ENCODE data around the gene NUSAP1.
"Not testable (repeated sequence)": the region's sequence is repeated elsewhere in the genome, so short reads cannot be mapped to it uniquely, and the experiment has no call there.

NUSAP1 gene

GRCh38 chr15:41411441-41411840 lies 78.8 kb downstream of the NUSAP1 start:
- DNase-seq (ENCODE audit: low read depth): no peak

DNA sequence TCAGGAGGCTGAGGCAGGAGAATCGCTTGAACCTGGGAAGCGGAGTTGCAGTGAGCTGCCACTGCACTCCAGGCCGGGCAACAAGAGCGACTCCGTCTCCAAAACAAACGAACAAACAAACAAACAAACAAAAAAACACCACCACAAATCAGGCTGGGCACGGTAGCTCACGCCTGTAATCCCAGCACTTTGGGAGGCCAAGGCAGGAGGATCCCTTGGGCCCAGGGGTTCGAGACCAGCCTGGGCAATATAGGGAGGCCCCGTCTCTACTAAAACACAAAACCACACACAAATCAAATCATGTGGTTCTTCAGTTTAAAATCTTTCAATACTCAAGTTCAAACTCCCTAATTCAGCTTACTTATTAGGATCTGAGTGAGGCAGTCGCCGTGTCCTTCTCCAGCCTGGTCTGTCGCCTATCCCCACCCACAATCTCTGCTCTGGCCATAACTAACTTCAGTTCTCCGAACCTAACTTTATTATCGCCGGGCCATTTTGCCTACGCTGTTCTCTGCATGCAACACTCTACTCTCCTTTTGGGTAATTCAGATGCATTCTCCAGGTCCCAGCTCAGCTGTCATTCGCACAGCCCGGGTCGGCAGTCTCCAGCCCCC lies 83.6 kb downstream of the NUSAP1 start:
- no peak for DNase-seq (ENCODE audit: low read depth)

GRCh38 chr15:41416742-41417417 lies 84.2 kb downstream of the NUSAP1 start, which contains the start of gene RTF1:
TSS of gene RTF1 (plus strand) at chr15:41417095. CDS start at chr15:41417116, 21 bp downstream.
- peak; percentile 72 for DNase-seq (ENCODE audit: low read depth)

DNA sequence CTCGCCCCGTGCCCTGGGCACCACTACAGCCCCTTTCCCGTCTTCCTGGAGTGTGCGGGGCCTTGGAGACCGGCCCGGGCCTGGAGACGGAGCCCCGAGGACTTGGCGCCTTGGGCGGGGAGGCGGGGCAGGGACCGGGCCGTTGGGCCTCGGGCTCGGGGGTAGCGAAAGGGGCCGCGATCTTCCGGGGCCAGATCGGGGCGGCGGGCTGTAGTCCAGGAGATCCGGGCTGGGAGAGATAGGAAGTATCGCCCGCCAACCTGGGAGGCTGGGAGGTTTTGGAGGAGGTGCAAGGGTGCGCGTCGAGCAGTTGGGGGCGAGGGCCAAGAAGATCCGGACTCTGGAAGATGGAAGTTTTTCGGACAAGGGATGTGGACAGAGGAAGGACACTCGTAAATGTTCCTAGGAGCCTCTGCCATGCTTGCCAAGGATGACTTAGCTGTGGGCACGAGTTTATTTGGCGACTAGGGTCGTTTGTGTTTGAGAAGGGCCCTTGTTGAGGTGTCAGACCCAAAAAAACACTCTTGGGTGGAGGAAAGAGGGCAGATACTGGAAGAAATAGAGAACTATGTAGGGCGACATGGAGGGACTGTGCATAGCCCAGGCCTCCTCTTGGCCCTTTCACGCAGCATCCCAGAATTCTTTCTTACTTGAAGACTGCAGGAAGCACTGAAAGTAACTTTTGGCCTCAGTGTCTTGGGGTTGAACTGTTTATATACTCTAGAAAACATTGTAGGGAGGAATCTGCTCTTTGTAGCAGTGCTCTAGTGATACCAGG lies 84.9 kb downstream of the NUSAP1 start:
- peak; percentile 9 for DNase-seq (ENCODE audit: low read depth)

- no peak for DNase-seq (ENCODE audit: low read depth)
Observed at GRCh38 chr15:41423979-41424659, 91.4 kb downstream of the NUSAP1 start.

GRCh38 chr15:41424809-41425208 lies 92.1 kb downstream of the NUSAP1 start:
- no peak for DNase-seq (ENCODE audit: low read depth)

DNA sequence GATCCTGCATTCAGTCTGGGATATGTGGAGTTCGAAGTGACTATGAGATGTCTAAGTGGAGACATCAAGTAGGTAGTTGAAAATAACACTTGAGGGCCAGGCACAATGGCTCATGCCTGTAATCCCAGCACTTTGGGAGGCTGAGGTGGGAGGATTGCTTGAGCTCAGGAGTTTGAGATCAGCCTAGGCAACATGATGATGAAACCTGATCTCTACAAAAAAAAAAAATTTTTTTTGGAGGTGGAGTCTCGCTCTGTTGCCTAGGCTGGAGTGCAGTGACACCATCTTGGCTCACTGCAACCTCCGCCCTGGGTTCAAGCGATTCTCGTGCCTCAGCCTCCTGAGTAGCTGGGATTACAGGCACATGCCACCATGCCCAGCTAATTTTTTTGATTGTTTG lies 93.2 kb downstream of the NUSAP1 start:
- not testable (repeated sequence) for DNase-seq (ENCODE audit: low read depth)

DNA sequence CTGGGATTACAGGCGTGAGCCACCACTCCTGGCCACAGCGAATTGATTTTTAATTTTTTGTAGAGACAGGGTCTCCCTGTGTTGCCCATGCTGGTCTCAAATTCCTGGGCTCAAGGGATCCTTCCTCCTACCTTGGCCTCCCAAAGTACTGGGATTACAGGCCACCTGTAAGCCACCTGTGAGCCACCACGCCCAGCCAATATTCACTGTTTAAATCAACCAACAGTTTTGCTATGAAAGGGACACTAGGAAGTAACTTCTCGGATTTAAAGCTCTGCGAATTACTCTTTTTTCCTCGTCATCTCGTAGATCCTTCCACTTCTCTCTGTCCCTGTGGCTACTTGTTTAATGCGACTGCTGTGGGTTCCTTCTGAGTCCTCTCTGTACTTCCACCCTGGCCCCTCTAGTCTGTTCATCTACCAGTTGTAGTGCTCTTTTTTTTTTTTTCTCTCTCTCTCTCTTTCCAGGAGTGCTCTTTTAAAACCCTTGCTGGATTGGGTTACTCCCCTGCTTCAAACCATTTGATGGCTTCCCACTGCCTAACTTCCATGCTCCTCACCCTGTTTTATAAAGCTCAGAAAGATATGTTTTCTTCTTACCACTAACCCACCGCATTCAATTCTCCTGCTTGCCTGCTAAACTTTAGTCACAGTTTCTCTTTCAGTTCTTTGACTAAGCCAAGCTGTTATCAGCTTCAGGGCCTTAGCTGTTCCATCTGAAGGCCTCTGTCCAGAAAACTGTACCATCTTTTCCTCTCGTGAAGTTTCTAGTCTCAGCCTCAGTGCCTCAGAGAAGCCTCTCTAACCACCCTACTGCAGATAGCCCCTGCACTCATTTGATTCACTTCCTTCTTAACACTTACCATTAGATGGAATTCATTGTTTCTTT lies 96.6 kb downstream of the NUSAP1 start:
- no peak for DNase-seq (ENCODE audit: low read depth)
